SIG-M5 treated with dmso at 0.1 percent for 504 hours (cell line): ENCODE data around the gene LPCAT3.
A peak's percentile ranks its signal among the peaks of the same experiment; 100 is the strongest.

Source experiments
- DNase-seq: peaks from one replicate; lab custom pipeline; 2025; ENCODE audit not compliant: unreplicated experiment; lab: John Stamatoyannopoulos, UW

The LPCAT3 gene

DNA sequence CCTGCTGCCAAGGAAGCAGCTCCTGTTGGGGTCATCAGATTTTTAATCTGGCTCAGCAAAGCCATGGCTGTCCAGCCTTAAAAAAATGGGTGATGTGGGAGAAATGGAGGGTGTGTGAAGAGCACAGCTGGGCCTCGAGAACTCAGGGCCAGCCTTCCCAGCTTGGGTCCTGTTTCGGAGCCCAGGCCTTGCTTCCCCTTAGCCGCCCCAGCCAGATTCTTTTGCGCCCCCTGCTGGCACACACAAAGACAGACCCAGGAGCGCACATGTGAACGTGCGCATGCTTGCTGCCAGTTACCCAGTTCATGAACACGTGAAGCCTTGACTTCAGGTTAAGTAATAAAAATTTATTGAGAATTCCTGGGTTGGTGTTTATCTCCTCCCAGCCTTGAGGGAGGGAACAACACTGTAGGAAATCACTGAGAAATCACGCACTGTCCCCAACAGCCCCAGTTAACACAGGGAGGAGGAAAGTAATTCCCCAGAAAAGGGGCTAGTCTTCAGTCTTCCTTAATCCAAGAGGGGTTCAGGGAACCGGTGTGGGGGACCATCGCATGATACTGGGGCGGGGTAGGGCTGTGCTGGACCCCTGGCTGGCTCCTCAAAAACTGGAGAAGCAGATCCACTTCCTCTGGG, 53.1 kb downstream of the LPCAT3 start:
- DNase-seq: peak; percentile 89

DNA sequence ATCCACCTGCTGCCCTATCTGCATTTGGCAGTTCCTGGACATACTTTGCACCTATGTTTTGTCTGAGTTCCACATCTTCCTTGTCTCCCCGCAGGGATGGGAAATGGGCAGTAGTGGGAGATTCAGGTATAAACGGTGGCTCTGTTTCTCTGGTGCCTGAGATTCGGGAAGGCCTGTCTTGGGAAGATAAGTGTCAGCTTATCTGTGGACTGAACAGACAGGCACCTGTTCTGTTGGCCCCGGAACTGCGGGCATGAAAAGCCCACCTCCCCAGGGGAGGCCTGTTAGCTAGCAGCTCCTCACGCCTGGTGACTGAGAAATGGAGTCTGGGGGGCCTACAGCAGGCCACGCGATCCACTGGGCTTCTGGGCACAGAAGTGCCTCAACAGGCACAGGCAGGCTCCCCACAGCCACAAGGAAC, 53.7 kb downstream of the LPCAT3 start:
- DNase-seq: no peak

DNA sequence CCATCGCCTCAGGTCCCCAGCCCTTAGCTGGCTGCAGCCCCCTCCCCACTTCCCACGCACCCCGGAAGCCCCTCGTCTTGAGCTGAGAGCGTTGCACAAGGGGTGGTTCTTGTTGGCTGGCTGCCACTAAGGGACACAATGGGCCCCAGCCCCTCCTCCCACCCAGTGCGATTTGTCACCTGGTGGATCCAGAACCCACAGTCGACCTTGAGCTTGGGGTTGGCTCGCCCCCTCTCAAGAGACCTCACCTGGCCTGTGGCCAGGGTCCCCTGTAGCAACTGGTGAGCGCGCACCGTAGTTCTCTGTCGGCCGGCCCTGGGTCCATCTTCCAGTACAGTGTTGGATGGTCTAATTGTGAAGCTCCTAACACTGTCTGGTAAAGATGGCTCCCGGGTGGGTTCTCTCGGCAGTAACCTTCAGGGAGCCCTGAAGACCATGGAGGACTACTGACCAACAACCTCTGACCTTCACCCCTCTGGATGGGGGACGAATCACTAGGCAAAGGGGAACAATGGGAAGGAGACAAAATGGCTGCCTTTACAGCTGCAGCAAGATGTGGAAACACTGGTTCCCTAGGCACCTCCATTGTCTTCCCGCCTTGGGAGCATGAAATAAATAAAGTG, 54.4 kb downstream of the LPCAT3 start:
- no peak for DNase-seq

DNA sequence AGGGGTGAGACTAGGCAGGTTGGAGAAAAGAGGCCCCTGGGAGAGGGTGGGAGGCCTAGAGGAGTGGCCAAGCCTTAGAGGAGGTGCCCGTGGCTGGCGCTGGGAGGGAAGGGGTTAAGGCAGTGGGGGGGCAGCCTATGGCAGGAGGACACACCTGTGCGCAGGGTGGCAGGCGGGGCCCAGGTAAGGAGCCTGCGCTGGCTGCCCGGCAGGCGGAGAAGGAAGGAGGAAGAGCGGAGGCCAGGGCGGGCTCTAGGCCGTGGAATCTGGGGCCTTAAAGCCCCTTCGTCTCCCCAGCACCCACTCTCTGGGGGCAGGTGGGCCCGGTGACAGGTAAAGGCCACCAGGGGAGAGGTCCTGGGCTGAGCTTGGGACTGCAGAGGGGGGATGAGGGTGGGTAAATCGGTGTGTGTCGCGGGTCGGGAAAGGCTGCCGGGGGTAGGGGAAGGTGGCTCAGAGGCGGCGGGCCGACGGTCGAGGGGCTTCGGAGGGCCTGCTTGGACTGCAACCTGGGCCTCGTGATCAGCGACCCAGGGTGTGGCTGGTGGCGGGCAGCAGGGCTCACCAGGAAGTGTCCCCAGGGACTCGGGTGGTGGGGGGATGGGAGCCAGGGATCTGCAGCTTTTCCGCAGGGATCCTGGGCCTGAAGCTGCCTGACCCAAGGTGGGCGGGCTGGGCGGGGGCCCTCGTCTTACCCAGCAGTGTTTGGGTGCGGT, 55.1 kb downstream of the LPCAT3 start:
- no peak for DNase-seq

DNA sequence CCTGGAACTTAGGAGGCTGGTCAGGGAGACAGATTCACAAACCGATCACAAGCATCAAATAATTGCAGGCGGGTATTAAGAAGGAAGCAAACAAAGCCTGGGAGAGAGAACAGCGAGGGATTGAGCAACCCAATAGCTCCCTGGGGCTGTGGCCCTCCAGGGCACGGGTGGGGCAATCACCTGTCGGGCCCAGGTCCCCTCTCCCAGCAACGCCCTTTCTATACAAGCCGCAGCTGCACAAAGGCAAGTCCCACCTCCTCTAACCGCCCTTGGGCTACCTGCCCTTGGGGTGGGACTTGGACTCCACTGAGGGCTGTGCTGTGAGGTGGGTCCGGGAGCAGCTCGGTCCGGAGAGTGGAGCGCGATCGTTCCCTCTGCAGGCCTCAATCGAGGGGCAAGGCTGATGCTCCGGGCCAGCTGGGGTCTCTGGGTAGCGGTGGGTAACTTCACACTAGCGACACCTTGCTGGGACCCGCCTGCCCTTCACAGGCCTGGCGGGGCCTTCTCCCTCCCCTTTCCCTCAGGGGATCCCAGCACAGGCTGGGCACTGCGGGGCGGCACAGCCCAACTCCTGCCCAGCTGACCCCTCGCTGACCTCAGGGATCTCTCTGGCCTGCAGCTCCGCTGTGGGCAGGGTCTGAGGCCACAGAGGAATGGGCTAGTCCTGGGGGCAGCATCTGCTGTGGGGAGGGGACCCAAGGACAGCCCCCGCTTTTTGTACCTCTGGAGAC, 55.8 kb downstream of the LPCAT3 start:
- peak; percentile 84 for DNase-seq

DNA sequence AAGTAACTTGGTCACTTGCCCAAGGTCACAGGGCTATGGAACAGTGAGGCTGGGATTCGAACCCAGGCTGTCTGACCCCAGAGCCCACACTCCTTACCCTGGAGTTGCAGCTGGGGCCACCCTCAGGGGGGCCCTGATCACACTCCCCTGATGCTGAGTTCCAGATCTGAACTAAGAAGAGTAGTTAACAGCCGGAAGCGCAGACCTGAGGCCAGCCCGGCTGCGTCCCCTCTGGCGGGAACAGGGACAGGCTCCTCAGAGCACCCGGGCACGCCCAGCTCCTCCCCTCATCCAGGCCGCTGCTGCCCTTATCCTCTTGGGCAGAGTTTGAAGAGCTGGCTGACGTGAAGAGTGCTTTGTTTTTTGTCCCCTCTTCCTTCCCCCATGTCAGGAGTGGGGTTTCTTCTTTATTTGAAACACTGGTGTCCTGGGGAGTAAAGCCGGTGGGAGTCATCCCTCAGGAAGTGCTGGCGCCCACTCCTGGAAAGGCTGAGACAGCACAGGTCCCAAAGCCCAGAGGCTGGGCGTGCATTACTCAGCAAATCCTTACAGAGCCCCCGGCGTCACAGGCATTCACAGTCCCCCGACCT, 56.5 kb downstream of the LPCAT3 start:
- DNase-seq: peak; percentile 84

DNA sequence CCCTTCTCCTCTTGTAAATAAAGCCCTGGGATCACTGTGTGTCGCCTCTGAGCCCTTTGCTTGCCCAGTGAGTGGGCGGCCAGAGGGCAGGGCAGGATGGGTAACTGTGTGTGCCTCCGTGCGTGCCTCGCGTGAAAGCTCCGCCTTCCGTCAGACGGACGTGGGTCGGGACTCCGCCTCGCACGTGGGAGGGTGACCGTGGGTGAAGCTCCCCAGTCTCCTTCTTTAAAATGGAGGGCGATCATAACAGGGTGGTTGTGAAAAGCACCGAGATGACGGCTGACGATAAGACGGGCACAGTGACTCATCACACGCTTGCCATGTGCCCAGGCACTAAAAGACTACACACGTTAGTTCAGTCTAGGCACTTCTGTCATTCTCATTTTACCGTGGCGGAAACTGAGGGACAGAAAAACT, 57.0 kb downstream of the LPCAT3 start:
- peak; percentile 76 for DNase-seq

DNA sequence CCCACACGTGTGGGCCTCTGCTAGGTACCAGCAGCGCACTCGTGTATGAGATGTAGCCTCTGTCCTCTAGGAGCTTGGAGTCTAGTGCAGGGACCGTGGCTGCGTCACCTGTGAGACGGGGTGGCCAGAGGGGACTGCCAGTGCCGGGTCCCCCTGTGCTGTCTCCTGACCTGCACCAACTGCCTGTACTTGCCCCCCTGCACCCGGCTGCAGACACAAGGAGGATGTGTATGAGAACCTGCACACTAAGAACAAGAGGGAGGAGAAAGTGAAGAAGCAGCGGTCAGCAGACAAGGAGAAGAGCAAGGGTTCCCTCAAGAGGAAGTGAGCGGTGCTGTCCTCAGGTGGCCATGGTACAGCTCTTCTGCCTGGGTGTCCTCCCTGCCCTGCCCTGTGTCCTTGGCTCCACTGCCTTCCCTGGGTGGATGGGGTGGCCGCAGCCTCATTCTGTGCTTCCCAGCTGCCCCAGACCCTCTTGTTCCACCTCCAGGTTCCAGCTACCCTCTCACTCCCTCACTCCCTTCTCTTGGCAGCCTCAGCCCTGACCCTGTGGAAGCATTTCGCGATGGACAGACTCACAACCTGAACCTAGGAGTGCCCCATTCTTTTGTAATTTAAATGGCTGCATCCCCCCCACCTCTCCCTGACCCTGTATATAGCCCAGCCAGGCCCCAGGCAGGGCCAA, 57.5 kb downstream of the LPCAT3 start:
- no peak for DNase-seq

DNA sequence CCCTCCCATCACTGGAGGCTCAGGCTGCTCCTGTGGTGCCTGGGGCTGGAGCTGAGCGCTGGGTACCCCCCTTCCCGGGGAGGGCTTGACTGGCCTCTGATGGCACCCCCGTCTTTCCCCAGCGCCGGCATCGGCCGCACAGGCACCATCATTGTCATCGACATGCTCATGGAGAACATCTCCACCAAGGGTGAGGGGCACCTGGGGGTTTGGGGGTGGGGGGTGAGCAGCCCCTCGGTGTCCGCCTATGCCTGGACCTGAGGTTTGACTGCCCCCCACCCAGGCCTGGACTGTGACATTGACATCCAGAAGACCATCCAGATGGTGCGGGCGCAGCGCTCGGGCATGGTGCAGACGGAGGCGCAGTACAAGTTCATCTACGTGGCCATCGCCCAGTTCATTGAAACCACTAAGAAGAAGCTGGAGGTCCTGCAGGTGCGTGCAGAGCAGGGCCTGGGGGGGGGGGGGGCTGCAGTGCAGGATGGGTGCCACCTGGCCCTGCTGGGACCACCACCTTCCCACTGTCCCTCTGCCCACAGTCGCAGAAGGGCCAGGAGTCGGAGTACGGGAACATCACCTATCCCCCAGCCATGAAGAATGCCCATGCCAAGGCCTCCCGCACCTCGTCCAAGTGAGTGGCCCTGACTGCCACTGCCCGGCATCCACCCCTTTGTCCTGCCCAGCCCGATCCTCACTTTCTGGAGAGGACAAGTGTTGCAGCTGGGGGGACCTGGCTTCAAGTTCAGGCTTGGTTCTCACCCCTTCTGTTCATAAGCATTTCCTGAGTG, 58.3 kb downstream of the LPCAT3 start:
- no peak for DNase-seq

DNA sequence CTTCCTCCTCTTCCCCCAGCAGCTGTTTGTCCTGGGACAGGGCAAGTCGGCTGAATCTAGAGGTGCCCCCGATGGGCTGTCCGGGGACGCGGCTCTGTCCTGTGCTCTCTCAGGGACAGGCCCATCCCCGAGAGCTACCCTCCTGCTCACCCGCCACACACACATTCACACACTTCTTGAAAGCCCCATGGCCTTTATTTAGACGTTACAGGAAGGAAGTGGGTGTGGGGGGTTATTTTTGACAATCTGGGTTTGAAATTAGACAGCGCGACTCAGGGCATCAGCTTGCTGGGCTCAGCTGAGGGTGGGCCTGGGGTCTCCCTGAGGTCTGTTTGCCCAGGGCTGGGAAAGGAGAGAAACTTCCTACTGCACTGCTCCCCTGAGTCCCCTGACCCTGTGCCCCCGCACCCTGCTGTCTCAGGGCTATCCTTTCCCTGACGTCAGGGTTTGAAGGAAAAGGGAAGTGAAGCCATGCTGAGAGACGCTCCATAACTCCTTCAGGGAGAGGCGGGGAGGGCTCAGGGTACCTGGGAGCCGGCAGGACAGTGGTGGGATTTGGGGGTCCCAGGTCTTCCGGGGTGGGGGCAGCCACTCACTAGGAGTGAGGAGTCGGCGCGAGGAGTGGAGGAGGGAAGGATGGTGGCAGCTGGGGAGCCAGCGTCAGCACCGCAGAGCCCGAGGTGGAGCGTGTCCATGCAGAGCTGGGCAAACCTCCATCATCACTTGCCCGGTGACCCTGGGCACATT, 59.0 kb downstream of the LPCAT3 start:
- DNase-seq: peak; percentile 92

DNA sequence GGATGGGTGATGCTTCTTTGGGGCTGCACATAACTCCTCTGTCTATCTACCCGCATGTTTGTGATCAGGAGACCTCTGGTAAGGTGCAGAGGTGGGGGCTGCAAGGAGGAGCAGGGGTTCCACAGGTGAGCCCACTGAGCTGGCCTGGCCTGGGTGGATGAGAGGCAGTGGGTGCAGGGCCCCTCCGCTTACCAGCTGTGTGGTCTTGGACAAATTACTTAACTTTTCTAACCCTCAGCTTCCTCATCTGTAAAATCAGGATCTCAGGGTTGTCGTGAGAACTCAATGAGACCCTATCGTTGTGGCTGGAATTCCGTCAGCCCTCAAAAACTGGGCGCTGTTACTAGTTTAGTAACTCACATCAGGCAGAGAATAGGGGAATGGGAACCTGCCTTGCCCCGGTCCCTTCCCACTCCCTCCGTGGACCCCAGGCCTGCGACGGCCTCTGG, 59.6 kb downstream of the LPCAT3 start:
- peak; percentile 84 for DNase-seq

DNA sequence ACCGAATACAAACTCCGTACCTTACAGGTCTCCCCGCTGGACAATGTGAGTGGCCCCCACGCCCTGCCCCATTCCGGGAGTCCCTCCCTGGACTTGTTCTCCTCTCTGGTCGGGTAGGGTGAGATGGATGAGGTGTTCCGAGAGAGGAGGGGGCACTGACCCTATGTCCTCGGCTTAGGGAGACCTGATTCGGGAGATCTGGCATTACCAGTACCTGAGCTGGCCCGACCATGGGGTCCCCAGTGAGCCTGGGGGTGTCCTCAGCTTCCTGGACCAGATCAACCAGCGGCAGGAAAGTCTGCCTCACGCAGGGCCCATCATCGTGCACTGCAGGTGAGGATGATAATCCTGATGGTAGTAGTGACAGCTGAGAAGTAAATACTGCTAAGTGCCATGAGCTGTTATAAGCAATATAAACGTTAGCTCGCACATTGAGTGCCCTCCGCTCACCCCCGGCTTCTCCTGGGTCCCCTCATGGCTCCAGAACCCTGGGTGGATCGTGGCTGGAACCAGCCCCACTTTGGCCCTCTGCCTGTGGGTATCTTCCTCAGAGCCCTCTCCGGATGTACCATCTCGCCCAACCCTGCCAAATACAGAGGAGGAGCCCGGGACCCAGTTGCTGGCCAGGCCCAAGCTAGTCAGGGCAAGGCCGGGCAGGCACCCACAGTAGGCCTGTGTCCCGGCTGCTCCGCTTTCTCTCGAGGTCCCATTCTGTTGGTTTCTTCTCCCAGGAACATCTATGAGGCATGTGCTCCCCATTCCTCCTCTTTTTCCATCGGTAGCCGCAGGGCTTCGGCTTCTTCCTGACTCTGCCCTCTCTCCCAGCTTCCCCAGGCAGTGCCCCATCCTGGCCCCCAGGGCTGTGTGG, 60.3 kb downstream of the LPCAT3 start:
- DNase-seq: no peak

DNA sequence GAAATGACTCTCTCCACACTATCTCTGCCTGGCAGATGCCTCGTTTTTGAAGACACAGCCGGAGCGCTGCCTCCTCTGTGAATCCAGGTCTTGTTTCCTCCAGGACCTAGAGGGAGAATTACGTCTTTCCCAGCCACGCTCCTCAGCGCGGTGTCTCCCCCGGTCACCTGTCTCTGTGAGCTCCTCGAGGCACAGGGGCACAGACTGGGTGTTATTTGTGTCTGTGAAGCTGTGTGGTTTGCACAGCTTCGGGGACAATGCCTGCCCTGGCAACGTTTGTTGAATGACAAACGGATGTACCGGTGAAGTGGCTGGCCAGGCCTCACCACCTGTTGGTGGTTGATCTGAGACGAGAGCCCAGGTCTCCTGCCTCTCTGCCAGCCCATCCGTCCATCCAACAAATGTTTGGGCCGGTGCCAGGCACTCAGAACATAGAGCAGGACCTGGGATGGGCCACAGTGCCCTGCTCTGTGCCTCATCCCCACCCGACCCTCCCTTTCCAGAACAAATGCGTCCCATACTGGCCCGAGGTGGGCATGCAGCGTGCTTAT, 61.0 kb downstream of the LPCAT3 start:
- no peak for DNase-seq

DNA sequence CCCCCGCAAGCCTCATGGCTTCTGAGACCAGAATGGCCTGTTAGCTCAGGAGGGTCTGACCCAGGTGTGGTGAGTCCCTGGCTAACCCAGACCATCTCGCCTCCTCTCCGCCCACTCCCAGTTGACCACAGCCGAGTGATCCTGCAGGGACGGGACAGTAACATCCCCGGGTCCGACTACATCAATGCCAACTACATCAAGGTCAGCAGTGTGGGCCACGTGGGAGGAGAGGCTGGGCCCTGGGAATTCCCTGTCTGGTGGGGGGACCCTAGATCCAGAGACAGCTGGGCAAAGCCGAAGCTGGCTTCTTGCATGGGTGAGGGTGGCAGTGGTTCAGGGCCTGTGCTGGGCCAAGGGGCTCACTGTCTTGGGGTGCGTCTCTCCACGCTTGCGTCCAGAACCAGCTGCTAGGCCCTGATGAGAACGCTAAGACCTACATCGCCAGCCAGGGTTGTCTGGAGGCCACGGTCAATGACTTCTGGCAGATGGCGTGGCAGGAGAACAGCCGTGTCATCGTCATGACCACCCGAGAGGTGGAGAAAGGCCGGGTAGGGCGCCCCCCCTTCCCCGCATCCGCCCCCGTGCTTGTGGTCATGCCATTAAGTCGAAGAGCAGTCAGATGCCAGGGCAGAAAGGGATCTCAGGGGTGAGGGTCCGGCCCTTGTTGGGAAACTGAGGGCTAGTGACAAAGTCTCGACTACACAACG, 62.1 kb downstream of the LPCAT3 start:
- no peak for DNase-seq

DNA sequence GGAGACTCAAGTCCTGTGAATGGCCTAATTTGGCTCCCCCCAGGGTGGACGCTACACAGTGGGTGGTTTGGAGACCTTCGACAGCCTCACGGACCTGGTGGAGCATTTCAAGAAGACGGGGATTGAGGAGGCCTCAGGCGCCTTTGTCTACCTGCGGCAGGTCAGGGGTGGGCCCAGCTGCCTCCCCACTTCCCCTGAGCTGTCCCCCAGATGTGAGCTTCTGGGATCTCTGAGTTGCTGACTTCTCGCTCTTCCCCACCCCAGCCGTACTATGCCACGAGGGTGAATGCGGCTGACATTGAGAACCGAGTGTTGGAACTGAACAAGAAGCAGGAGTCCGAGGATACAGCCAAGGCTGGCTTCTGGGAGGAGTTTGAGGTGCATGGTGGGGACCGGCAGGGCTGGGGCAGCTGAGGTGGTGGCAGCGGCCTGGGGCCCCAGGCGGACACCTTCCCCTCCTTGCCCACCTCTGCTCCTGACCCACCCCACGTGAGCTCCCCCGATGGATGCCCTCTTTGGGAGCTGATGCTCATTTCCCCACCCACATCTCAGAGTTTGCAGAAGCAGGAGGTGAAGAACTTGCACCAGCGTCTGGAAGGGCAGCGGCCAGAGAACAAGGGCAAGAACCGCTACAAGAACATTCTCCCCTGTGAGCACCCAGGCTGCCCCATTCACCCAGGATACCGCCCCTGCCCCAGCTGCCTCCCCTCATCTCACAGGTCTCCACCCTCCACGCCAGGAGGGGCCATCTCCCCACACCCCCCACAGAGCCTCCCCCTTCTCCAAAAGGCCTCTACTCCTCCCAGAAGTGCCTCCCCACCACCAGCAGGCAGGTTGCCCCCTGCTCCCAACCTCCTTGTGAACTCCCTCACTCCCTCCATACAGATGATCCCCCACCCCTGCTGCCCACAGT, 62.9 kb downstream of the LPCAT3 start:
- no peak for DNase-seq
